ENCODE data around the gene GPC3. TPM values are rescaled to one million over a fixed set of nuclear protein-coding genes. Genes with fewer than 3 reads are reported as not detected.

Gene GPC3
- polyA plus RNA-seq, 2 of the 4 experiments (the other 2 are of a cell fraction) = not detected

GRCh38 chrX:133850399-133850798 lies 135.0 kb downstream of the GPC3 start (continued):
- no peak for TF ChIP-seq CBX2 (IDR thresholded peaks at IDR 0.05; ENCODE audit: borderline replicate concordance, low read depth)

GRCh38 chrX:133849676-133850075 lies 135.7 kb downstream of the GPC3 start:
- POLR2A ChIA-PET = no interaction called here
- Histone ChIP-seq H3K4me1 (no peaks in the 10 kb centered on the region), H3K4me3 (no peak overlapping the region), H3K4me2 (no peak overlapping the region), H3K9me3 (no peaks in the 10 kb centered on the region), H3K27ac (no peak overlapping the region)
- no peak for FAIRE-seq
- CTCF ChIA-PET = no interaction called here
- TF ChIP-seq KDM5A (IDR thresholded peaks at IDR 0.05) (no peak), TP53 (CRISPR knock-in tag; IDR thresholded peaks at IDR 0.05) (no peak), PBX3 (IDR thresholded peaks at IDR 0.05) (no peak), ZC3H11A (IDR thresholded peaks at IDR 0.05) (no peak), EP300 (IDR thresholded peaks at IDR 0.05) (no peak), JUNB (IDR thresholded peaks at IDR 0.05) (no peak), RAD21 (conservative IDR thresholded peaks at IDR 0.05 in 1 of 2, IDR thresholded peaks at IDR 0.05 in 1 of 2) (no peak), MYC (IDR thresholded peaks at IDR 0.05; ENCODE audit: borderline replicate concordance, low read length) (no peak), ELK1 (IDR thresholded peaks at IDR 0.05; ENCODE audit: low read depth, low read length) (no peak), PHF8 (IDR thresholded peaks at IDR 0.05; ENCODE audit: borderline replicate concordance, low read depth) (no peak)
- no peak for DNase-seq (ENCODE audit: low read depth in 1 of 2, low spot score in 1 of 2)
- no peak for ATAC-seq

- ATAC-seq = no peak
- WGBS (ENCODE audit: missing lambda C conversion rate) = 55% methylated on average over 6 of the region's 6 CpGs
- ChIA-PET POLR2A (no interaction called here), CTCF (interaction anchor here (0.9 to 1.0 kb wide), 2 partner anchors 9 to 55 kb away, joined by 3 to 5 read pairs; no protein-coding TSS in a partner anchor)
- H3K4me2 ChIP-seq = no peak overlapping the region
- no peak overlapping the region for H3K27ac ChIP-seq
- H3K4me1 ChIP-seq = no peaks in the 10 kb centered on the region
- DNase-seq (ENCODE audit: low read depth in 1 of 2, low spot score in 1 of 2) = no peak
- no peak for TF ChIP-seq JUNB (IDR thresholded peaks at IDR 0.05)
- no peak for TF ChIP-seq FOSL2 (IDR thresholded peaks at IDR 0.05)
- no peak for TF ChIP-seq FOSL2 (CRISPR knock-in tag; IDR thresholded peaks at IDR 0.05)
- no peak for TF ChIP-seq RNF2 (IDR thresholded peaks at IDR 0.05; ENCODE audit: borderline replicate concordance, low read depth)
- no peak for TF ChIP-seq SMC3 (IDR thresholded peaks at IDR 0.05)
- no peak for TF ChIP-seq PBX3 (IDR thresholded peaks at IDR 0.05)
- TF ChIP-seq ELK1 (IDR thresholded peaks at IDR 0.05; ENCODE audit: low read depth, low read length) = no peak
- no peak for TF ChIP-seq BHLHE40 (IDR thresholded peaks at IDR 0.05; ENCODE audit: low read depth, low read length)
- no peak for TF ChIP-seq RCOR1 (IDR thresholded peaks at IDR 0.05; ENCODE audit: low read depth, low read length)
- no peak for TF ChIP-seq HOXA7 (CRISPR knock-in tag; IDR thresholded peaks at IDR 0.05)
- no peak for TF ChIP-seq RFX5 (IDR thresholded peaks at IDR 0.05)
- no peak for TF ChIP-seq REST (IDR thresholded peaks at IDR 0.05)
- no peak for TF ChIP-seq CBX2 (IDR thresholded peaks at IDR 0.05; ENCODE audit: borderline replicate concordance, low read depth)
- TF ChIP-seq CHD2 (IDR thresholded peaks at IDR 0.05; ENCODE audit: low read length, partially characterized antibody) = no peak
- no peak for TF ChIP-seq HOXB13 (CRISPR knock-in tag; IDR thresholded peaks at IDR 0.05; ENCODE audit: low read depth)
- no peak for TF ChIP-seq FOSB (CRISPR knock-in tag; IDR thresholded peaks at IDR 0.05)
- no peak for TF ChIP-seq NFE2L2 (conservative IDR thresholded peaks at IDR 0.05; ENCODE audit: low read length)
- TF ChIP-seq ZFP36 (IDR thresholded peaks at IDR 0.05; ENCODE audit: borderline replicate concordance, partially characterized antibody) = no peak
- no peak for TF ChIP-seq NPAS2 (CRISPR knock-in tag; IDR thresholded peaks at IDR 0.05; ENCODE audit: borderline replicate concordance)
- FAIRE-seq = peak; percentile 84
- no peak overlapping the region for H3K4me3 ChIP-seq
- no peaks in the 10 kb centered on the region for H3K9me3 ChIP-seq
Measured at GRCh38 chrX:133847340-133847994, 137.9 kb downstream of the GPC3 start.
